Measurements from ENCODE around the gene TRIM17. TPM values are rescaled to one million over a fixed set of nuclear protein-coding genes. Genes with fewer than 3 reads are reported as not detected.

TRIM17 gene
- total RNA-seq, 1 donor from 2014 or later = 9.4 TPM

DNA sequence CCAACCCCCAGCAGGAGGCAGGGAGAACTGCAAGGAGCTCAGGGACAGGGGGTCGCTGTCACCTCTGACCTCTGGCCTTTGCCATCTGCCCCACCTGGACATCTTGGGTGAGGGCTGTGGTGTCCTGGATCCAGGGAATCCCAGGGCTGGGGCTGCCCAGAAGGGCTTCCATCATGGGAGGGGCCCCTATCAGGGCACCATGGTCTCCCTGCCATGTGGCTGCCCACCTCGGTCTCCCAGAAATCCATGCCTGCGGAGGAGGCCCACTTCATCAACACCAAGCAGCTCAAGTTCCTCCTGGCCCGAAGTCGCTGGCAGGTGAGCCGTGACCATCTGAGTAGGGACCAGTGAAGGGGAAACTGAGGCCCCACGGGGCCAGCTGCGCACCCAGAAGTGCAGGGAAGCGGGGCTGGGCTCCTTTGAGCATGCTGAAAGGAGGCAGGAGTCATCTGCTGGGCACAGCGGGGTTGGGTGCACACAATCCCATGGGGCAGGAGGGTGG is 46.2 kb downstream of the TRIM17 start:
- no peaks in the 10 kb centered on the region for H3K27me3 Mint-ChIP-seq

DNA sequence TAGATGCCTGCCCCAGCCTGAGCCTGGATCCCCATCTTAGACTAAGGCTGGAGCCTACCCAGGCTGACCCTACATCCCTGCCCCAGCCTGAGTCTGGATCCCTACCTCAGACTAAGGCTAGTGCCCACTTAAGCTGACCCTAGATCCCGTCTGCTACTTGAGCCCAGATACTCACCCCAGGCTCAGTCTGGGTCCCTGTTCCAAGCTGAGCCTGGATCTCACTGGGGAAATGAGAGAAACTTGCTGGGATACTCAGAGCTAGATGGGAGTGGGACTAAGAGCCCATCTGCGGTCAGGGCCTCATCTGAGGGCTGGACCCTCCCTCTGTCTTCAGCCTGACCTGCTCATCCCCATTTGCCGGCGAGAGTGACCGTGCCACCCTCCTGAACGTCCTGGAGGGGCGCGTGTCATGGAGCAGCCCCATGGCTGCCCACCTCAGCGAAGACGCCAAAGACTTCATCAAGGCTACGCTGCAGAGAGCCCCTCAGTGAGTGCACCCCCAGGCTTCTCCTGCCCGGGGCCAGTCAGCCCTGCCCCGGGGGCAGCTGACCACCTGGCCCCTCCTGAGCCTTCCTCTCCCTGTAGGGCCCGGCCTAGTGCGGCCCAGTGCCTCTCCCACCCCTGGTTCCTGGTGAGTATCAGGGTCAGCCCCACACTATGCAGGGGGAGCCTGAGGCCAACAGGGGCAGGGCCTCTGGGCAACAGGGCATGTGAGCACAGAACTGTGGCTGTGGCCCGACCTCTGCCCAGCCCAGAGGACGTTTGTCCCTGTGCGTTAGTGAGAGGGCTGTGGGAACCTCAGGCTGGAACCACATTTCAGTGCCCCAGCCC is 46.8 kb downstream of the TRIM17 start:
- Mint-ChIP-seq H3K36me3 (no peaks in the 10 kb centered on the region), H3K9me3 (no peaks in the 10 kb centered on the region), H3K27me3 (no peaks in the 10 kb centered on the region), H3K4me1 (ENCODE audit: unreplicated experiment) (no peaks in the 10 kb centered on the region), H3K4me3 (no peak overlapping the region), H3K27ac (no peak overlapping the region)
- TF ChIP-seq, protein P1, sequence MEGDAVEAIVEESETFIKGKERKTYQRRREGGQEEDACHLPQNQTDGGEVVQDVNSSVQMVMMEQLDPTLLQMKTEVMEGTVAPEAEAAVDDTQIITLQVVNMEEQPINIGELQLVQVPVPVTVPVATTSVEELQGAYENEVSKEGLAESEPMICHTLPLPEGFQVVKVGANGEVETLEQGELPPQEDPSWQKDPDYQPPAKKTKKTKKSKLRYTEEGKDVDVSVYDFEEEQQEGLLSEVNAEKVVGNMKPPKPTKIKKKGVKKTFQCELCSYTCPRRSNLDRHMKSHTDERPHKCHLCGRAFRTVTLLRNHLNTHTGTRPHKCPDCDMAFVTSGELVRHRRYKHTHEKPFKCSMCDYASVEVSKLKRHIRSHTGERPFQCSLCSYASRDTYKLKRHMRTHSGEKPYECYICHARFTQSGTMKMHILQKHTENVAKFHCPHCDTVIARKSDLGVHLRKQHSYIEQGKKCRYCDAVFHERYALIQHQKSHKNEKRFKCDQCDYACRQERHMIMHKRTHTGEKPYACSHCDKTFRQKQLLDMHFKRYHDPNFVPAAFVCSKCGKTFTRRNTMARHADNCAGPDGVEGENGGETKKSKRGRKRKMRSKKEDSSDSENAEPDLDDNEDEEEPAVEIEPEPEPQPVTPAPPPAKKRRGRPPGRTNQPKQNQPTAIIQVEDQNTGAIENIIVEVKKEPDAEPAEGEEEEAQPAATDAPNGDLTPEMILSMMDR (conservative IDR thresholded peaks at IDR 0.05) = no peak
- no peak for DNase-seq (ENCODE audit: extremely low spot score, unreplicated experiment)

More for the DNA sequence above, 46.2 kb downstream of the TRIM17 start:
- Mint-ChIP-seq H3K4me1 (ENCODE audit: unreplicated experiment) (no peaks in the 10 kb centered on the region), H3K4me3 (no peak overlapping the region), H3K27ac (no peak overlapping the region), H3K9me3 (no peaks in the 10 kb centered on the region), H3K36me3 (no peaks in the 10 kb centered on the region)
- no peak for DNase-seq (ENCODE audit: extremely low spot score, unreplicated experiment)
- TF ChIP-seq, protein P1 (conservative IDR thresholded peaks at IDR 0.05) = no peak

DNA sequence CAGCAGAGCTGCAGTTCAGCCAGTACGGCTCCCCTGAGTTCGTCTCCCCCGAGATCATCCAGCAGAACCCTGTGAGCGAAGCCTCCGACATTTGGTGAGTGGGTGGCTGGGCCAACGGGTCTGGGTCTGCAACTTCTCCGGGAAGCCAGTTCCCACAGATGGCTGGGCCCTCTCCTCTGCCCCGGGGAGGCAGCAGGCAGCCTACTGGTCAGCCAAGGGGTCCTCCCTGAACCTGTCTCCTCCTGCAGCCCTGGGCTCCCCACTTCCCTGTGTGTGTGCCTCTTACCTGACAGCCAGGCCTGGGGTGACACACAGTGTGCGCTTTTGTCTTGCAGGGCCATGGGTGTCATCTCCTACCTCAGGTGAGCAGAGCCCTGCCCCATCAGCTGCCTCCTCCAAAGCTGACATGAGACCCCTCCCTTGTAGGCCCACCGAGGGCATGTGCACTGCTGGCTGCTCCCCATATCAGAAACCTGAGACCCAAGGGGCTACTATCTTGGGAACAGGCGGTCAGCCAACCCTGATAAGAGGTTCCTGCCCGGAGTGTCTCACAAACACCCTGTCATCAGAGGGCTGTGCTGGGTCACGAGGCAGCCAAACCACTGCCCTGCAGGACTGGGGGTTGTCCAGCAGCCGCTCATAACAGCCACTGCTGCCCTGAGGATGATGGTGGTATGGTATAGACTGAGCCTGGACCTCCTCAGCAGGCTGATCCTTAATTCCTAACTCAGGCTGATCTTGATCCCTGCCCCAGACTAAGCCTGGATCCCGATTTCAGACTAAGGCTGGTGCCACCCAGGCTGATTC is 47.7 kb downstream of the TRIM17 start:
- Mint-ChIP-seq H3K36me3 (no peaks in the 10 kb centered on the region), H3K27me3 (no peaks in the 10 kb centered on the region), H3K4me3 (no peak overlapping the region), H3K9me3 (no peaks in the 10 kb centered on the region), H3K27ac (no peak overlapping the region), H3K4me1 (ENCODE audit: unreplicated experiment) (no peaks in the 10 kb centered on the region)
- TF ChIP-seq, protein P1 (conservative IDR thresholded peaks at IDR 0.05) = no peak
- DNase-seq (ENCODE audit: extremely low spot score, unreplicated experiment) = no peak

DNA sequence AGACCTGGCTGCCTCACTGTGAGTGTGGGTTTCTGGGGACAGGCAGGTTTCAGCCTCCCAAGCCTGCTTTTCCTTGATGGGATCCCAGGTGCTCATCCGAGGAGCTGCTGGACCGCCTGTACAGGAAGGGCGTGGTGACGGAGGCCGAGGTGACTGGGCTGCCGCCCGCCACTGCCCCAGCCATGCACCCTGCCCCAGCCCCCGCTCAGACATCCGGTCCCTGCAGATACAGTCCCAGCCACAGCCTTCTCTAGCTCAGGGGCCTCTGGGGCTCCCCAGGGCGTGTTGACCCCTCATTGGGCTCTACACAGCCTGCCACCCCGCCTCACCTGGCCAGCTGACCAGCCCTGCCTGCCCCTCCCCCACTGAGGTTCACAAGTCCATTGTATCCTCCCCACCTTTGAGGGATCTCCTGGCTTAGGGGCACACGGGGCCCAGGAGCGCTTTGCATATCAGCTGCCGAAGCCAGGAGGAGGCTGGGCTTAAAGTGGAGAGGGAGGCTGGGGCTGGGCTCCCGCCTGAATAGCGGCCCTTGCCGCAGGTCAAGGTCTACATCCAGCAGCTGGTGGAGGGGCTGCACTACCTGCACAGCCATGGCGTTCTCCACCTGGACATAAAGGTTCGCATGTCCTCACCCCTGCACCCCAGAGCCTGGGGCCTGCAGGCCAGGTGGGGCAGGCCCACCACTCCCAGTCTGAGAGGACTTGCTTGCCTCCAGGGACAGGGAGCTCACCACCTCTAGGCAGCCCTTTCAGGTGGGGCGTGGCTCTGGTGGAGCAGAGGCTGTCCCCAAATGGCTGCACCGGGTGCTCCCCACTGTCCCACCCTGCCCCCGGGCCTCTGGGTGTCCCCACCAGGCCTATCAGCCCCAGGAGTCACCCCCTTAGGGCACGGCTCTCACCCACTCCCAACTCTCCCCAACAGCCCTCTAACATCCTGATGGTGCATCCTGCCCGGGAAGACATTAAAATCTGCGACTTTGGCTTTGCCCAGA is 48.6 kb downstream of the TRIM17 start:
- Mint-ChIP-seq H3K27me3 (no peaks in the 10 kb centered on the region), H3K4me3 (no peak overlapping the region), H3K27ac (no peak overlapping the region), H3K36me3 (no peaks in the 10 kb centered on the region), H3K4me1 (ENCODE audit: unreplicated experiment) (no peaks in the 10 kb centered on the region), H3K9me3 (no peaks in the 10 kb centered on the region)
- no peak for DNase-seq (ENCODE audit: extremely low spot score, unreplicated experiment)
- TF ChIP-seq, protein P1 (conservative IDR thresholded peaks at IDR 0.05) = no peak

All from type B pancreatic cell (in vitro differentiated cells).